GM23338 (cell line): ENCODE data around the gene CEP44. TPM values are rescaled to one million over a fixed set of nuclear protein-coding genes. Genes with fewer than 3 reads are reported as not detected.

Source experiments
- ATAC-seq: fragments of 200-7000 bp; cut with Tn5 transposase; 3 replicates; pipeline ENCODE4 v1.9.1; 2020
- DNase-seq: peaks from one replicate; pipeline ENCODE4 v3.0.0-alpha.2; 2015; ENCODE audit warnings: low spot score
- H2AFZ ChIP-seq: fragments of 200-600 bp; sonication (generic); 2 replicates; pipeline ENCODE4 v1.8.0; 2016; ENCODE audit warnings: antibody characterized with exemption, mild to moderate bottlenecking, moderate library complexity
- H3F3A ChIP-seq: fragments of 200-600 bp; sonication (generic); replicated peaks from 2 replicates; pipeline ENCODE4 v1.8.0; 2017; ENCODE audit warnings: antibody characterized with exemption, mixed run types, low read depth
- H3K27ac ChIP-seq: fragments of 200-600 bp; sonication (generic); 2 replicates; pipeline ENCODE4 v1.6.1; 2016; ENCODE audit warnings: low read depth
- H3K27me3 ChIP-seq: fragments of 200-600 bp; sonication (generic); 2 replicates; pipeline ENCODE4 v1.8.0; 2016; ENCODE audit warnings: mild to moderate bottlenecking, mixed run types, moderate library complexity; ENCODE audit not compliant: insufficient read depth
- H3K36me3 ChIP-seq: fragments of 200-600 bp; sonication (generic); 2 replicates; pipeline ENCODE4 v1.8.0; 2016; ENCODE audit warnings: mild to moderate bottlenecking; ENCODE audit not compliant: insufficient read depth
- H3K4me1 ChIP-seq: fragments of 200-600 bp; sonication (generic); 2 replicates; pipeline ENCODE4 v1.8.0; 2016; ENCODE audit warnings: mild to moderate bottlenecking, moderate library complexity; ENCODE audit not compliant: insufficient read depth
- H3K4me2 ChIP-seq: fragments of 200-600 bp; sonication (generic); 2 replicates; pipeline ENCODE4 v1.7.1; 2017; ENCODE audit warnings: mixed run types
- H3K4me3 ChIP-seq: fragments of 200-600 bp; sonication (generic); 2 replicates; pipeline ENCODE4 v1.6.1; 2016; ENCODE audit warnings: mixed run types
- H3K79me2 ChIP-seq: fragments of 200-600 bp; sonication (generic); replicated peaks from 2 replicates; pipeline ENCODE4 v1.8.0; 2017; ENCODE audit warnings: mild to moderate bottlenecking; ENCODE audit not compliant: insufficient read depth
- H3K9me2 ChIP-seq: fragments of 200-600 bp; sonication (generic); 2 replicates; pipeline ENCODE4 v1.8.0; 2017; ENCODE audit not compliant: insufficient read depth
- H4K20me1 ChIP-seq: fragments of 200-600 bp; sonication (generic); replicated peaks from 2 replicates; pipeline ENCODE4 v1.8.0; 2017; ENCODE audit warnings: mild to moderate bottlenecking; ENCODE audit not compliant: insufficient read depth
- H3K27ac Mint-ChIP-seq: 2 replicates; pipeline ENCODE4 v1.8.0; 2020; ENCODE audit warnings: inconsistent platforms, mild to moderate bottlenecking, moderate library complexity, mixed read lengths
- H3K27me3 Mint-ChIP-seq: 3 replicates; pipeline ENCODE4 v1.8.0; 2022; ENCODE audit warnings: low read depth, mild to moderate bottlenecking, moderate library complexity, mixed read lengths, inconsistent platforms; ENCODE audit not compliant: insufficient read depth, poor library complexity
- H3K36me3 Mint-ChIP-seq: 3 replicates; pipeline ENCODE4 v1.8.0; 2021; ENCODE audit warnings: low read depth, mild to moderate bottlenecking, inconsistent platforms, moderate library complexity, mixed read lengths
- H3K4me1 Mint-ChIP-seq: 3 replicates; pipeline ENCODE4 v1.8.0; 2020; ENCODE audit warnings: mild to moderate bottlenecking, inconsistent platforms, mixed read lengths
- H3K4me3 Mint-ChIP-seq: 3 replicates; pipeline ENCODE4 v1.8.0; 2021; ENCODE audit warnings: moderate library complexity, mild to moderate bottlenecking, inconsistent platforms, mixed read lengths
- H3K9me3 Mint-ChIP-seq: 3 replicates; pipeline ENCODE4 v1.8.0; 2020; ENCODE audit warnings: moderate library complexity, mild to moderate bottlenecking, inconsistent platforms, mixed read lengths
- CREB1 ChIP-seq: fragments of 250-450 bp; sonication (Bioruptor Pico); IDR thresholded peaks from 2 replicates; pipeline ENCODE4 v1.5.0; 2020; ENCODE audit warnings: low read depth, mild to moderate bottlenecking, moderate library complexity
- CTCF ChIP-seq, 2 experiments: fragments of 200-600 bp in 1 of 2; sonication (generic) in 1 of 2; conservative IDR thresholded peaks; 2 replicates each; pipeline versions ENCODE4 v1.5.1 to v1.6.1; 2016 to 2017; ENCODE audit warnings: antibody characterized with exemption in 2 of 2, low read depth in 2 of 2, mild to moderate bottlenecking in 2 of 2, moderate library complexity in 1 of 2
- ETS1 ChIP-seq: IDR thresholded peaks from 2 replicates; pipeline ENCODE4 v1.6.1; 2016; ENCODE audit warnings: antibody characterized with exemption
- EZH2 ChIP-seq: fragments of 200-600 bp; sonication (generic); IDR thresholded peaks from one replicate; pipeline ENCODE4 v1.8.0; 2017; ENCODE audit warnings: antibody characterized with exemption, mild to moderate bottlenecking, low read depth; ENCODE audit not compliant: unreplicated experiment
- EZH2phosphoT487 ChIP-seq: fragments of 200-600 bp; sonication (generic); IDR thresholded peaks from one replicate; pipeline ENCODE4 v1.8.1; 2018; ENCODE audit warnings: antibody characterized with exemption; ENCODE audit not compliant: unreplicated experiment
- JUNB ChIP-seq: IDR thresholded peaks from one replicate; pipeline ENCODE4 v1.6.1; 2016; ENCODE audit warnings: antibody characterized with exemption; ENCODE audit not compliant: unreplicated experiment
- NANOG ChIP-seq: IDR thresholded peaks from 2 replicates; pipeline ENCODE4 v1.6.1; 2016; ENCODE audit warnings: antibody characterized with exemption, borderline replicate concordance
- POLR2AphosphoS5 ChIP-seq: IDR thresholded peaks from 2 replicates; pipeline ENCODE4 v1.6.1; 2016; ENCODE audit warnings: antibody characterized with exemption, low read depth
- REST ChIP-seq: IDR thresholded peaks from one replicate; pipeline ENCODE4 v1.6.1; 2018; ENCODE audit warnings: antibody characterized with exemption; ENCODE audit not compliant: unreplicated experiment
- STAT1 ChIP-seq: IDR thresholded peaks from one replicate; pipeline ENCODE4 v1.6.1; 2016; ENCODE audit warnings: antibody characterized with exemption; ENCODE audit not compliant: unreplicated experiment
- ZNF114 ChIP-seq: fragments of 250-450 bp; sonication (Bioruptor Pico); IDR thresholded peaks from 2 replicates; pipeline ENCODE4 v1.5.0; 2020; ENCODE audit warnings: mild to moderate bottlenecking, moderate library complexity
- ZNF331 ChIP-seq: fragments of 250-450 bp; sonication (Bioruptor Pico); IDR thresholded peaks from 2 replicates; pipeline ENCODE4 v1.5.0; 2020; ENCODE audit warnings: low read depth, mild to moderate bottlenecking, moderate library complexity
- ZNF462 ChIP-seq: fragments of 250-450 bp; sonication (Bioruptor Pico); IDR thresholded peaks from 2 replicates; pipeline ENCODE4 v1.5.0; 2020; ENCODE audit warnings: mild to moderate bottlenecking, moderate library complexity
- polyA plus RNA-seq: library from polyadenylated mRNA; unstranded; fragments of >200 nt; fragmentation: Nextera tagmentation; extraction: Ambion mirVana; gene quantifications from 2 replicates; pipeline ENCODE4 v1.2.1, GENCODE V29; 2016
- total RNA-seq: library from RNA; depleted of rRNA; stranded (reverse); fragments of >200 nt; shearing (Covaris generic); gene quantifications from 2 replicates; pipeline ENCODE4 v1.2.3, GENCODE V29; 2014

The CEP44 gene
- total and polyA plus RNA-seq, 2 experiments from 2014 or later = 12.1 to 17.4 TPM

GRCh38 chr4:174314770-174315169 is 31.1 kb downstream of the CEP44 start:
- Histone ChIP-seq H2AFZ (no peak overlapping the region), H3F3A (no peaks in the 10 kb centered on the region), H3K4me2 (no peak overlapping the region), H4K20me1 (no peaks in the 10 kb centered on the region), H3K9me2 (no peaks in the 10 kb centered on the region), H3K27me3 (no peaks in the 10 kb centered on the region), H3K4me1 (no peaks in the 10 kb centered on the region), H3K36me3 (no peaks in the 10 kb centered on the region), H3K4me3 (no peak overlapping the region), H3K79me2 (no peaks in the 10 kb centered on the region), H3K27ac (no peak overlapping the region)
- Mint-ChIP-seq H3K27ac (peak overlapping the region; percentile 89), H3K4me3 (no peak overlapping the region), H3K36me3 (no peaks in the 10 kb centered on the region; the same call in 1 of the 3 replicates), H3K27me3 (no peaks in the 10 kb centered on the region), H3K9me3 (no peaks in the 10 kb centered on the region; the same call in 2 of the 3 replicates), H3K4me1 (peaks cover 5% of the 10 kb centered on the region; the same call in 2 of the 3 replicates)
- ATAC-seq (0 out of 3 replicates have a peak, but pooled peaks have one; percentile 31), DNase-seq (peak; percentile 27)
- TF ChIP-seq NANOG (no peak), EZH2 (no peak), JUNB (no peak), POLR2AphosphoS5 (no peak), ZNF462 (CRISPR knock-in tag) (no peak), REST (no peak), ZNF331 (CRISPR knock-in tag) (no peak), ETS1 (no peak), CTCF (conservative IDR thresholded peaks at IDR 0.05; ENCODE audit: low read depth in 2 of 2) (no peak), STAT1 (no peak), EZH2phosphoT487 (no peak), CREB1 (CRISPR knock-in tag) (no peak), ZNF114 (CRISPR knock-in tag) (no peak)
